GM10266 (cell line): ENCODE measurements around the gene TNNT1.

Experiments
- DNase-seq: peaks from one replicate; pipeline ENCODE4 v3.0.0; 2012; ENCODE audit errors: extremely low spot score
- TF ChIP-seq, protein P1 (sequence below): IDR thresholded peaks from 2 replicates; pipeline ENCODE4 v1.5.1; 2012; ENCODE audit warnings: mild to moderate bottlenecking, low read depth; ENCODE audit not compliant: control insufficient read depth, insufficient read depth; ENCODE audit errors: missing control alignments

Gene TNNT1

DNA sequence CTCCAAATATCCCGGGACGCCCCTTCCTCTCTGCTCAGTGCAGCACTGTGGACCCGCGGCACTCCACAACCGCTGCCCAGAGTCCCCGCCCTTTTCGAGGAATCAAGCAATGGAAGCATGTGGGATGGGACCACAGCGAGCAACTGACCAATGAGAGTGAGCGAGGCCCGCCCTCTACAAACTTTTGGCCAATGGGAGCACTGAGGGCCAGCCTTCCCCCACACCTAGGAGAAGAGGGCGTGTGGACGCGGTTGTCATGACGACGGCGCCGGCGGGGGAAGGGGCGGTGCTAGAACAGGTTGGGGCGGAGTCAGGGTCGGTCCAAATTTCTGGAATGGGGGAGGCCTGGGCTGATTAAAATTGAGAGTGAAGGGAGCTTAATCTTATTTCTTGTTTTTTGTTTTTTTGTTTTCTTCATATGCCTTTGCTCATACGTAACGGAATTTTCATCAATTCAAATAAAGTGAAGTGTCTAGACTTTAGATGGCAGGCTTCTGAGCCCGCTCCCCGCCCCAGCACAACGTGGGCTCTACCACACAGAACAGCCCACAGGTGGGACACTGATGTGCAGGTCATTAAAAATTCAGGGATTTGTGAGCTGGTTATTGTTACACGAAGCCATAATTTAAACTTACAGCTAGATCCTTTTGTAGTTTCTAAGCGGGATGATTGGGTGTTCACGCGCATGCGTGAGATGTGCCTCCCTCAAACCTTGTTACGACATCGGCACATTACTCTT is 17.7 kb upstream of the TNNT1 start, which contains the start of gene DNAAF3:
Gene DNAAF3, minus strand, starts transcription at position 84 of the 739 bp plus-strand sequence. CDS start 200 bp downstream, outside the sequence.
- TF ChIP-seq, protein P1, sequence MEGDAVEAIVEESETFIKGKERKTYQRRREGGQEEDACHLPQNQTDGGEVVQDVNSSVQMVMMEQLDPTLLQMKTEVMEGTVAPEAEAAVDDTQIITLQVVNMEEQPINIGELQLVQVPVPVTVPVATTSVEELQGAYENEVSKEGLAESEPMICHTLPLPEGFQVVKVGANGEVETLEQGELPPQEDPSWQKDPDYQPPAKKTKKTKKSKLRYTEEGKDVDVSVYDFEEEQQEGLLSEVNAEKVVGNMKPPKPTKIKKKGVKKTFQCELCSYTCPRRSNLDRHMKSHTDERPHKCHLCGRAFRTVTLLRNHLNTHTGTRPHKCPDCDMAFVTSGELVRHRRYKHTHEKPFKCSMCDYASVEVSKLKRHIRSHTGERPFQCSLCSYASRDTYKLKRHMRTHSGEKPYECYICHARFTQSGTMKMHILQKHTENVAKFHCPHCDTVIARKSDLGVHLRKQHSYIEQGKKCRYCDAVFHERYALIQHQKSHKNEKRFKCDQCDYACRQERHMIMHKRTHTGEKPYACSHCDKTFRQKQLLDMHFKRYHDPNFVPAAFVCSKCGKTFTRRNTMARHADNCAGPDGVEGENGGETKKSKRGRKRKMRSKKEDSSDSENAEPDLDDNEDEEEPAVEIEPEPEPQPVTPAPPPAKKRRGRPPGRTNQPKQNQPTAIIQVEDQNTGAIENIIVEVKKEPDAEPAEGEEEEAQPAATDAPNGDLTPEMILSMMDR: no peak
- peak; percentile 99 for DNase-seq

DNA sequence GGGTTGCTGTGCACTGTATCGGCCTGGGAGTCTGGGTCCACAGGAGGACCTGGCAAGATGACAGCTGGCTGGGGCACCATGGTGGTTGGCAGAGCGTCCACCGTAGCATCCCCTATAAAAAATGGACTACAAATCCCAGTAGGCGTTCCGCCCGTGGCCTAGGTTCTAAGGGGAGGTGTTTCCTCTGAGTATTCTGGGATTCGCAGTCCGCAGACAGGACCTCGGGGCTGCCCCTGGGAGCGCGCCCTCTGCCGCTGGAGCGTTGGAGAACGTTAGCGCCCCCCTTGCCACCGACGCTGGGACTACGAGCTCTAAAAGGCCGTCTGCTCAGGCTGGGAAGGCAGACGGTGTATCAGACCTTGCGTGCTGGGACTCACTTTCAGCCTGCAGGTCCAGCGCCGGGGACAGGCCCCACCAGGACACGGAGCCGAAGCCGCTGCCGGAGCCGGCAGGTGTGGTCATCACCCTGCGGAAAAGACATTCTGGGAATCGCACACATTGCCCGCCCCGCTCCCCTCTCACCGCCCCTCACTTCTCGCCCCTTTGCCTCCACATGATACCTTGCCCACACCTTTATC is 17.0 kb upstream of the TNNT1 start:
- TF ChIP-seq, protein P1: peak; percentile 47
- DNase-seq: peak; percentile 72

DNA sequence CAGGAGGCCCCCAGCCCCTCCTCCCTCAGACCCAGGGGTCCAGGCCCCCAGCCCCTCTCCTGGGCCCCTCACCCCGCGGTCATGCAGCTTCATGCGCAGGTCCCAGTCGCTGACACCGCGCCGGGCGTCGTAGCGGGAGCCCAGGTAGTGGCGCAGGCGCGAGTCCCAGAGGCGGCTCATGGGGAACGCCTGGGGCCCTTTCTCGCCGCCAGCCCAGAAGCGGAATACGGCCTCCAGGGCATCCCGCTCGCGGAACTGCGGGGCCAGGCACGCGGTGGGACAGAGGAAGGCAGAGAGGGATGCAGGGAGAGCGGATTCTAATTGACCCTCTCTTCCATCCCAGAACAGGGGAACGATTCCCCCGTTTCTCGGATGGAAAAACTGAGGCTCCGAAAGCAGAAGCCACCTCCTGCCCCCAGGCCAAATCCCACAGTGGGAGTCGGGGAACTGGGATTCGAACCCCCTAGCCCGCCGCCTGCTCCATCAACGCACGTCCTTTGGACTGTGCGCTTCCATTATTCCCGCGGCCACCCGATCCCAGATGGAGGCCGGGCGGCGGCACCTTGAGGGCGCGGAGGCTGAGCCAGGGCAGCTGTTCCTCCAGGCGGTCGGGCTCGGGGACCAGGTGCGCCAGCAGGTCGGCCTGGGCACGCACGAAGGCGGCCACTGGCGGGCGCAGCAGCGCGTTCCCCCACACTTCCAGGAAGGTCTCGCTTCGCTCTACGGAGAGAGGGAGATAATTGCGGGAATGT is 12.7 kb upstream of the TNNT1 start:
- DNase-seq: no peak

DNA sequence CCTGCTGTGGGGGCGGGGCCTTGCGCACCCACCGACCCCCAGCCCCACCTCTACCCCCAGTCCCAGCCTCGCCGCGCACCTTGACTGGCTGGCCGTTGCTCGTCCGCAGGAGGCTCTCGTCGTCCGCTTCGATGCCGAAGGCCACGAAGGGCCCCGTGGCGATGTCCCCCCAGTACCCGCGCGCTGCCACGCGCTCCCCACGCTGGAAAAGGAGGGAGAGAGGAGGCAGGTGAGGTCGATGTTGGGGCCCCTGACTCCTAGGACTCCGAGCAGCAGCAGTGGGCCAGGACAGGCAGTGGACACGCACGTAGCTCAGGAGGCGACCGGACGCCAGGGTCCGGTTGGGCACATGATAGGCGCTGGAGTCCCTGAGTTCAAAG is 12.0 kb upstream of the TNNT1 start:
- no peak for DNase-seq
- TF ChIP-seq, protein P1: no peak

More for the DNA sequence above, 12.7 kb upstream of the TNNT1 start:
- TF ChIP-seq, protein P1: no peak

DNA sequence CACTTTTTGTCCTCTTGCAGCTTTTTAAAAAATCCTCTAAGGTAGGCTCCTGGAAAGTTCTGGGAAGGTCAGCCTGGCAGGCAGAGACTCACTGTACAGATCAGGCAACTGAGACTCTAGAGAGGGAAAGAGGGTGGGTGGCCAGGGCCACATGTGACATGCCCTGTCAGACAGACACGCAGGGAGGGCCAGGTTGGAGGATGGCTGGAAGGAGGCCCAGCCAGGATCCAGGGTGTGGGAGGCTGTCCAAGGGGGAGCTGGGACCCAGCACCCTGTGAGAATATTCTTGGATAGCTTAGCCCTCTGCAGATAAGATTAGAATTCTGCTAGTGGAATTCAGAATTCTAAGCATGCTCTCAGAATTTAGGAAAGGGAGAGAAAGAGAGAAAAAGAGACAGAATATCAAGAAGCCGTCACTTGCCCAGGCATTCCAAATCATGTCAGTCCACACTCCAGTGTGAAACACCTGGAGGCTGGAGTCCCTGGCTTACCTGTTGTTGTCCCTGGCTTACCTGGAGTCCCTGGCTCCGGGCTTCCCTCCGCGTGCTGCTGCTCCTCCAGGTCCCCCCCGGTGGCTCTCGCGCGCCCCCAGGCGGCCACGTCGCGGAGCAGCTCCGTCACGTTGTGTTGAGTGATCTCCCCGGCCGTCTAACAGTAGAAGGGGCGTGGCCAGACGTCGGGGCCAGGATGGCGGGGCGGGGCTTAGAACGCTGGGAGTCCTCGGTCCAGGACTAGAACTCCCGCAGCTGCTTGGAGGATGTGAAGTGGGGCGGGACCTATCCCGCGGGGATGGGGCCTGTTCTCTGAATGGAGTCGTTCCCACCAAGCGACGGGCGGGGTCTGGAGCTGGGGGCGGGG is 11.4 kb upstream of the TNNT1 start:
- DNase-seq: peak; percentile 99
- TF ChIP-seq, protein P1: peak; percentile 96

DNA sequence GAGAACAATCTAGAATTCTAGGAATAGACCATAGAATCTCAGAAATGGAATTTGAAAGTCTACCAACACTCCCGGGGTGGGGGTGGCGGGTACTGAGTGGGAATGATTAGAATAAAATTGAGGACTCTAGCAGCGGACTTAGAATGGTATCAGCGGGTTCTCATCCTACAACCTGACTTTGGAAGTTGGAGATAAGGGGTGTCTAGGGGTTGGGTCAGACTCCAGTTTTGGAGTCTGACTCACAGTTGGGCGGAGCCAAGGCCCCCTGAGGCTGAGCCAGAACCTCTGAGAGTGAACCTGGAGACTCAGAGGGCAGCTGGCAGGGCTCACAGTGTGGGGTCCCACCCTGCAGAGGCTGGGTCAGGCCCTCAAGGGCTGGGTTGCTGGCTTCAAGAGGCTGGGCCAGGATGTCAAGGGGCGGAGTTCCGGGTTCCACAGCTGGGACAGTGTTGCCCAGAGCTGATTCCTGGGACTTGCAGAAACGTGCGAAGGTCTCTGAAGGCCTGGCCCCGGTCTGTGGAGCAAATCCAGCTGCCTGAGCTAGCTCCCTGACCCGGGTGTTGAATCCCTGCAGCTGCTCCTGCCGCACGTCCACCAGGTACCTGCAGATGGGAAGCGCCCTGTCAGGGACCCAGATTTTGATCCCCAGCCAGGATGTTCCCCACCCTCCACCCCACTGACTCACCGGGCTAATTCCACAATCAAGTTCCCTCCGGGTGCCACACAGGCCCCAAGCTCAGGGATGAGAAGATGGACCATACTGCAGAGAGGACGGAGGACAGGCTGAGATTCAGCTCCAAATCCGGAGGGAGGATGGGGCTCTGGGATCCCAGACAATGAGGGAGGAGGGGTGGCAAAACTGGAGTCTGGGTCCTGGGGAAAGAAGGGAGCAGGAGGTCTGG is 10.1 kb upstream of the TNNT1 start:
- no peak for DNase-seq
- TF ChIP-seq, protein P1: no peak
